ENCODE data around the gene MDM4. TPM values are rescaled to one million over a fixed set of nuclear protein-coding genes. Genes with fewer than 3 reads are reported as not detected.
"Not testable (repeated sequence)": the region's sequence is repeated elsewhere in the genome, so short reads cannot be mapped to it uniquely, and the experiment has no call there.

Gene MDM4
- total RNA-seq, 4 donors from 2014 or later = 56.9 to 96.3 (median 71.5) TPM

DNA sequence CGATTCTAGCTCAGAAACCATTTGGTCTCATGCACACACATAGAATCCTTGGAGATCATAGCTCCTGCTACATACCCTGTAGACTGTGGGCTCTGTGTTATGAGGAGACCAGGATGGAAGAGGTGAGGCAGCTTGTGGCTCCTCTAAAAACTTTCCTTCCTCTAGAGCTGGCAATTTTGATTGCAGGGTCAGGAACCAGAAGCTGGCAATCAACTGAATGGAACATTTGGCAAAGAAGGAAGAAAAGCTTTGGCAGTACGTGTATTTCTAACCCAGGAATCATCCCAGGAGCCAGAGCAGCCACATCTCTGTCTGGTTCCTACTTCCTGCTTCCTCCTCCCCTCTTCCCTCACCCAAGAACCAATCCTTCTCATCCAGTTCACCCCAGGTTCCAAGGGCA, 37.3 kb upstream of the MDM4 start:
- TF ChIP-seq, protein P1, sequence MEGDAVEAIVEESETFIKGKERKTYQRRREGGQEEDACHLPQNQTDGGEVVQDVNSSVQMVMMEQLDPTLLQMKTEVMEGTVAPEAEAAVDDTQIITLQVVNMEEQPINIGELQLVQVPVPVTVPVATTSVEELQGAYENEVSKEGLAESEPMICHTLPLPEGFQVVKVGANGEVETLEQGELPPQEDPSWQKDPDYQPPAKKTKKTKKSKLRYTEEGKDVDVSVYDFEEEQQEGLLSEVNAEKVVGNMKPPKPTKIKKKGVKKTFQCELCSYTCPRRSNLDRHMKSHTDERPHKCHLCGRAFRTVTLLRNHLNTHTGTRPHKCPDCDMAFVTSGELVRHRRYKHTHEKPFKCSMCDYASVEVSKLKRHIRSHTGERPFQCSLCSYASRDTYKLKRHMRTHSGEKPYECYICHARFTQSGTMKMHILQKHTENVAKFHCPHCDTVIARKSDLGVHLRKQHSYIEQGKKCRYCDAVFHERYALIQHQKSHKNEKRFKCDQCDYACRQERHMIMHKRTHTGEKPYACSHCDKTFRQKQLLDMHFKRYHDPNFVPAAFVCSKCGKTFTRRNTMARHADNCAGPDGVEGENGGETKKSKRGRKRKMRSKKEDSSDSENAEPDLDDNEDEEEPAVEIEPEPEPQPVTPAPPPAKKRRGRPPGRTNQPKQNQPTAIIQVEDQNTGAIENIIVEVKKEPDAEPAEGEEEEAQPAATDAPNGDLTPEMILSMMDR (IDR thresholded peaks at IDR 0.05) = no peak
- DNase-seq (ENCODE audit: low spot score) = no peak
- ATAC-seq (ENCODE audit: low FRiP score) = no peak

DNA sequence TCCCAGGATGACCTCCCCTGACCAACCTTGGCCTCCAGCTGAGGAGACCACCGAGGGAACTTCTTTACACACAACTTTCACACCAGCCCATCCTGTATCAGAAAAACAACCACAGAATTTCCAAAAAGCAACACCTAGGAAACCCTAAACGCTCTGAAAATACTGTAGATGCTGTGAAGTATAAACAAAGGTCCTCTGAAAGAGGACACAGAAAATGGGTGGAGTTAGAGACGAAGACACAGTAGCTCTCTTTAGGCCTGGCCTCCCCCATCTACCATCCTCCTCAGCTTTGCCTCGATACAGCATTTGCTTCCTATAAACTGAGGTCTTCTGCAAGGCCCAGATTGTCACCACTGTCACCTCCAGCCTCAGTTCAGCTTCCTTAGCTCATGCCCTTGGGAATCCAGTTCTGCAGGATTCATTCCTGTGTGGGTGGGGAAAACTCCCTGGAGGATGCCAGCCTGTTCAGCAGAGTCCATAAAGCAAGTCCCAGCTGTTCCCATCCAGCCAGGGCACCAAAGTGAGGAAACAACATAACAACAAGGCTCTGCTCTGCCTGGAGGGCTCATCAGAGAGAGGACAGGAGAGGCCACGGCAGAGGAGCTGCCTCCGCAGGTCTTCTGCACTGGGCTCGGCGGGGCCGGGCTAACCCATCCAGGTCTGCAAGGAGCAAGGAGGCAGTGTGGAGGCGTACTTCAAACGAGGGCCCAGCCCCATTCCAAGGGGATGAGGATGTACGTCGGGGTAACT, 36.6 kb upstream of the MDM4 start:
- TF ChIP-seq, protein P1 (IDR thresholded peaks at IDR 0.05) = no peak
- DNase-seq (ENCODE audit: low spot score) (no peak), ATAC-seq (ENCODE audit: low FRiP score) (no peak)

DNA sequence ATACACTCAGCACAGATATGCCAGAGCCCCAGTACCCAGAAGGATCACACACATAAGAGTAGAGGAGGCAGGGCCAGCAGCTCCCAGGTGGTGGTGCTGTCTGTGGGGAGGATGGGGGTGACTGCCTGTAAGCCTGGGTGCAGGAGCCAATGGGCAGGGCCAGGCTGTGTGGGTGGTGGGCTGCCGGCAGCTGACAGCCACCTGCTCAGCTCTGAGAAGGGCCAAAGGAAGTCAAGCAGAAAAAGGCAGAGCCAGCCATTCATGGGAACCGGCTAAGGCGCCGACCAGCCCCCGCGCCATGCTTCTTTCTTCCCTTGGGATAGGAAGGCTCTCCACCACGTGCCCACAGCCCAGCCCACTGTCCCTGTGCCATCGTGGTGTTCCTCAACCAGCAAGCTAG, 35.7 kb upstream of the MDM4 start:
- no peak for DNase-seq (ENCODE audit: low spot score)
- TF ChIP-seq, protein P1 (IDR thresholded peaks at IDR 0.05) = no peak
- ATAC-seq (ENCODE audit: low FRiP score) = no peak

DNA sequence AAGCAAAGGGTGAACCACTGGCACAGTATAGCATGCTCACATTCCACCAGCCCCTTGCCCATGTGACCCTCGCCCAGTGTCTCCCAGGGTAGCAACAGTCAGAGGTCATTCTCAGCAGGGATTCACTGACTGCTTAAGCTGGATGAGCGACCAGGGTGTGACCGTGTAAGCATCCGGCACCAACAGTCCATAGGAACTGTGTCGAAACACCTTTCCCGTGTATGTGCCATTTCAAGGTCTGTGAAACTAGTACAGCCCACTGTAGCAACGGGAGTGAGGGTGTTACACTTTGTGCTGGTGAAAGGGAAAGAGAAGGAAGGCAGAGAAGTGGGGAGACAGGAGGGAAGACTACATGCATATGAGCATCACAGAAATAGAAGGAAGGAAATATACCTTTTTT, 32.4 kb upstream of the MDM4 start:
- DNase-seq (ENCODE audit: low spot score) = no peak
- TF ChIP-seq, protein P1 (IDR thresholded peaks at IDR 0.05) = no peak
- no peak for ATAC-seq (ENCODE audit: low FRiP score)

DNA sequence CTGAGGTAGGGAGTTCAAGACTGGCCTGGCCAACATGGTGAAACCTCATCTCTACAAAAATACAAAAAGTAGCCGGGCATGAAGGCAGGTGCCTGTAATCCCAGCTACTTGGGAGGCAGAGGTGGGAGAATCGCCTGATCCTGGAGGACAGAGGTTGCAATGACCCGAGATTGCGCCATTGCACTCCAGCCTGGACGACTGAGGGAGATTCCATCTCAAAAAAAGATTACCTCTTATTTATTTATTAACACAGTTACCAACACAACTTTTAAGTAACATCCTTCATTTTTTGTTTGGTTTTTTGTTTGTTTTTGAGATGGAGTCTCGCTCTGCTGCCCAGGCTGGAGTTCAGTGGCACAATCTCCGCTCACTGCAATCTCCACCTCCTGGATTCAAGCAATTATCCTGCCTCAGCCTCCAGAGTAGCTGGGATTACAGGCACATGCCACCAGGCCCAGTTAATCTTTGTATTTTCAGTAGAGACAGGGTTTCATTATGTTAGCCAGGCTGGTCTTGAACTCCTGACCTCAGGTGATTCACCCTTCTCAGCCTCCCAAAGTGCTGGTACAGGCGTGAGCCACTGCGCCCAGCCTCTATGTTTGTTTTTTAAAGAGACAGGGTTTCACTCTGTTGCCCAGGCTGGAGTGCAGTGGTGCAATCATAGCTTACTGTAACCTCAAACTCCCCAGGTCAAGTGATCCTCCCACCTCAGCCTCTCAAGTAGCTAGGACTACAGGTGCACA, 29.5 kb upstream of the MDM4 start:
- ATAC-seq (ENCODE audit: low FRiP score) = not testable (repeated sequence)

DNA sequence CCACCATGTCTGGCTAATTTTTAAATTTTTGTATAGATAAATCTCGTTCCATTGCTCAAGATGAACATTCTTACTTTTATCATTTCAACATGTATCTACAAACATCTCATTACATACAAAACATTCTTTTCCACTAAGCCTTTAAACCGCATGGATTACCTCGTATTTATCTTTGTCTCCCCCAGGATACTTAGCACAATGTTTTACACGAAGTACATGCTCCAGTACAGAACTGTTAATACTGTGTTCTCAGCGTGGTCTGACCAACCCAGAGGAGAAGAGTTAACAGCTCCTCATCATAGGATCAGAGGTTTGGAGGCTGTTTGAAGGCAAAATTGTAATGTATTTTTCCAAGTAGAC, 29.0 kb upstream of the MDM4 start:
- no peak for DNase-seq (ENCODE audit: low spot score)
- TF ChIP-seq, protein P1 (IDR thresholded peaks at IDR 0.05) = no peak
- ATAC-seq (ENCODE audit: low FRiP score) = no peak

More for the DNA sequence above, 29.5 kb upstream of the MDM4 start:
- not testable (repeated sequence) for DNase-seq (ENCODE audit: low spot score)

DNA sequence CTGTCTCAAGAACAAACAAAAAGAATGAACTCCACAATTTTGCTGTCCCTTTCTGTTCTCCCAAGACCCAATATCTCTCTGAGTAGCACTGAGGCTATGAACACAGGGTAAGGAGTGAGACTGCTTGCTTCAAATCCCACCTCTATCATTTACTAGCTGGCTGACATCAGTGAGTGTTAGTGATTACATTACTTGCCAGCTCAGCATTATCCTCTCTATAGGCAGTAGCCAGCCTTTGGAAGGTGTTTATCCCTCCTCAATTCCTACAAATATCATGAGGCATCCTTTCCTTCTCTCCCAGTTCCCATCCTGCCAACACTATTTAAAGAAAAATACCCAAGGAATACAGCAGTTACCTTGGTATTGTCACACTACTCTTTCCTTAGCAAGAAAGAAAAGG, 24.6 kb upstream of the MDM4 start:
- TF ChIP-seq, protein P1 (IDR thresholded peaks at IDR 0.05) = no peak
- DNase-seq (ENCODE audit: low spot score) (no peak), ATAC-seq (ENCODE audit: low FRiP score) (no peak)

Measured in omental fat pad (tissue), 4 donors.